Rectal smooth muscle tissue (tissue), 1 donor: ENCODE results near the gene MEPE.
A peak's percentile ranks its signal among the peaks of the same experiment; 100 is the strongest.

ENCODE experiments used
- H3K27ac ChIP-seq: one replicate; pipeline ENCODE4 v1.7.0; 2013; ENCODE audit warnings: low read depth, low read length, inconsistent platforms
- H3K27me3 ChIP-seq: one replicate; pipeline ENCODE4 v1.7.0; 2013; ENCODE audit warnings: low read length; ENCODE audit not compliant: control insufficient read depth, insufficient read depth
- H3K36me3 ChIP-seq: one replicate; pipeline ENCODE4 v1.7.0; 2013; ENCODE audit warnings: low read length; ENCODE audit not compliant: control insufficient read depth, insufficient read depth
- H3K4me1 ChIP-seq: one replicate; pipeline ENCODE4 v1.7.0; 2013; ENCODE audit warnings: low read length; ENCODE audit not compliant: control insufficient read depth, insufficient read depth
- H3K4me3 ChIP-seq: one replicate; pipeline ENCODE4 v1.7.0; 2013; ENCODE audit warnings: low read length
- H3K9ac ChIP-seq: one replicate; pipeline ENCODE4 v1.7.0; 2013; ENCODE audit warnings: low read length

The MEPE gene

GRCh38 chr4:87823200-87823599 lies 9.6 kb upstream of the MEPE start:
- Histone ChIP-seq H3K27me3 (no peaks in the 10 kb centered on the region), H3K4me1 (no peaks in the 10 kb centered on the region), H3K27ac (no peak overlapping the region), H3K36me3 (no peaks in the 10 kb centered on the region), H3K9ac (no peak overlapping the region), H3K4me3 (no peak overlapping the region)

- H3K9ac ChIP-seq = no peak overlapping the region
- H3K27me3 ChIP-seq = no peaks in the 10 kb centered on the region
- no peak overlapping the region for H3K27ac ChIP-seq
- H3K4me1 ChIP-seq = no peaks in the 10 kb centered on the region
- H3K36me3 ChIP-seq = no peaks in the 10 kb centered on the region
- H3K4me3 ChIP-seq = no peak overlapping the region
Measured at GRCh38 chr4:87823724-87824123, 9.0 kb upstream of the MEPE start.

GRCh38 chr4:87824352-87824751 lies 8.4 kb upstream of the MEPE start:
- Histone ChIP-seq H3K4me3 (no peak overlapping the region), H3K27ac (no peak overlapping the region), H3K4me1 (no peaks in the 10 kb centered on the region), H3K36me3 (no peaks in the 10 kb centered on the region), H3K27me3 (no peaks in the 10 kb centered on the region), H3K9ac (no peak overlapping the region)

GRCh38 chr4:87834401-87834800 lies 1.6 kb downstream of the MEPE start:
- Histone ChIP-seq H3K9ac (no peak overlapping the region), H3K27ac (no peak overlapping the region), H3K4me3 (no peak overlapping the region), H3K36me3 (no peaks in the 10 kb centered on the region), H3K27me3 (no peaks in the 10 kb centered on the region), H3K4me1 (no peaks in the 10 kb centered on the region)

- Histone ChIP-seq H3K4me3 (no peak overlapping the region), H3K27ac (no peak overlapping the region), H3K4me1 (no peaks in the 10 kb centered on the region), H3K27me3 (no peaks in the 10 kb centered on the region), H3K9ac (no peak overlapping the region), H3K36me3 (no peaks in the 10 kb centered on the region)
Measured at GRCh38 chr4:87835197-87835596, 2.4 kb downstream of the MEPE start.

- H3K27ac ChIP-seq = no peak overlapping the region
- H3K36me3 ChIP-seq = no peaks in the 10 kb centered on the region
- no peak overlapping the region for H3K4me3 ChIP-seq
- no peaks in the 10 kb centered on the region for H3K27me3 ChIP-seq
- no peak overlapping the region for H3K9ac ChIP-seq
- no peaks in the 10 kb centered on the region for H3K4me1 ChIP-seq
Measured at GRCh38 chr4:87835743-87836142, 3.0 kb downstream of the MEPE start.

- H3K27me3 ChIP-seq = no peaks in the 10 kb centered on the region
- no peaks in the 10 kb centered on the region for H3K36me3 ChIP-seq
- H3K27ac ChIP-seq = no peak overlapping the region
- H3K4me1 ChIP-seq = no peaks in the 10 kb centered on the region
- H3K4me3 ChIP-seq = no peak overlapping the region
- H3K9ac ChIP-seq = no peak overlapping the region
Measured at GRCh38 chr4:87838205-87838604, 5.4 kb downstream of the MEPE start.

GRCh38 chr4:87838890-87839591 lies 6.3 kb downstream of the MEPE start:
- no peak overlapping the region for H3K9ac ChIP-seq
- no peaks in the 10 kb centered on the region for H3K27me3 ChIP-seq
- H3K4me1 ChIP-seq = no peaks in the 10 kb centered on the region
- H3K4me3 ChIP-seq = no peak overlapping the region
- H3K27ac ChIP-seq = peak overlapping the region; percentile 30
- H3K36me3 ChIP-seq = no peaks in the 10 kb centered on the region

- peak overlapping the region; percentile 48 for H3K27ac ChIP-seq
- no peaks in the 10 kb centered on the region for H3K4me1 ChIP-seq
- no peaks in the 10 kb centered on the region for H3K36me3 ChIP-seq
Measured at GRCh38 chr4:87839592-87839946, 6.8 kb downstream of the MEPE start.

GRCh38 chr4:87840149-87840548 lies 7.4 kb downstream of the MEPE start:
- Histone ChIP-seq H3K9ac (no peak overlapping the region), H3K27ac (peak overlapping the region; percentile 48), H3K27me3 (no peaks in the 10 kb centered on the region), H3K36me3 (no peaks in the 10 kb centered on the region), H3K4me3 (no peak overlapping the region), H3K4me1 (no peaks in the 10 kb centered on the region)

More at GRCh38 chr4:87839592-87839946, 6.8 kb downstream of the MEPE start:
- H3K4me3 ChIP-seq = no peak overlapping the region
- H3K27me3 ChIP-seq = no peaks in the 10 kb centered on the region
- no peak overlapping the region for H3K9ac ChIP-seq

GRCh38 chr4:87843936-87844335 lies 11.2 kb downstream of the MEPE start:
- Histone ChIP-seq H3K9ac (no peak overlapping the region), H3K4me1 (no peaks in the 10 kb centered on the region), H3K4me3 (no peak overlapping the region), H3K27me3 (no peaks in the 10 kb centered on the region), H3K36me3 (no peaks in the 10 kb centered on the region), H3K27ac (no peak overlapping the region)

GRCh38 chr4:87844452-87844851 lies 11.7 kb downstream of the MEPE start:
- Histone ChIP-seq H3K27me3 (no peaks in the 10 kb centered on the region), H3K27ac (no peak overlapping the region)

GRCh38 chr4:87846226-87846625 lies 13.5 kb downstream of the MEPE start:
- no peaks in the 10 kb centered on the region for H3K4me1 ChIP-seq
- no peak overlapping the region for H3K27ac ChIP-seq
- no peaks in the 10 kb centered on the region for H3K27me3 ChIP-seq
- H3K36me3 ChIP-seq = no peaks in the 10 kb centered on the region
- no peak overlapping the region for H3K9ac ChIP-seq
- H3K4me3 ChIP-seq = no peak overlapping the region

More at GRCh38 chr4:87844452-87844851, 11.7 kb downstream of the MEPE start:
- Histone ChIP-seq H3K4me3 (no peak overlapping the region), H3K9ac (no peak overlapping the region), H3K4me1 (no peaks in the 10 kb centered on the region), H3K36me3 (no peaks in the 10 kb centered on the region)
